ENCODE data around the gene AUTS2.

Gene AUTS2

DNA sequence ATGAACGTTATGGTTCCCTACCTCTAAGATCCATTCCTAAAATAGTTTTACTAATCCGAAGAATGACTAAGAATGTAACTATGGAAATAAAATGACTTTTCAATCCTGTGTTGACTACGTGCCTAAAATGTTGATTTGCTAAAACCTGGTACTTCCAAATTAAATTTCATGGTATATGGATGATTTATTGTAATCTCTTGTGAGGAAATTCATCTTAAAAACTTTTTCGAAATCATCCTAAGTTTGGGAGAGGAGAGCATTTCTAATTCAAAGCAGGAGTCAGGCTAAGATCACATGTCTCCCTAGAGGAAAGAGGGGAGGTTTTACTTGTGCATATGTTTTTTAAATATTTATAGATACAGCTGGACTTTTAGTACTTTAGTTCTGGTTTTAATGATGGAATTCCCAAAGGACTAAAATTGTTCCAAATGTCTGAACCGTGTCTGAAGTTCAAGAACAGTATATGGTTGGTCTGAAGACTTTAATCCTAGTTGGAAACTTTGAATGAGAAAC is 483.9 kb downstream of the AUTS2 start:
- H3K27me3 Mint-ChIP-seq, result no peaks in the 10 kb centered on the region
- no peaks in the 10 kb centered on the region for H3K4me1 Mint-ChIP-seq
- no peak overlapping the region for H3K27ac Mint-ChIP-seq
- DNase-seq (no peak), ATAC-seq (no peak)
- H3K4me3 Mint-ChIP-seq, result no peak overlapping the region
- H3K36me3 Mint-ChIP-seq (ENCODE audit: low read depth), result no peaks in the 10 kb centered on the region
- peaks cover 11% of the 10 kb centered on the region for H3K9me3 Mint-ChIP-seq

DNA sequence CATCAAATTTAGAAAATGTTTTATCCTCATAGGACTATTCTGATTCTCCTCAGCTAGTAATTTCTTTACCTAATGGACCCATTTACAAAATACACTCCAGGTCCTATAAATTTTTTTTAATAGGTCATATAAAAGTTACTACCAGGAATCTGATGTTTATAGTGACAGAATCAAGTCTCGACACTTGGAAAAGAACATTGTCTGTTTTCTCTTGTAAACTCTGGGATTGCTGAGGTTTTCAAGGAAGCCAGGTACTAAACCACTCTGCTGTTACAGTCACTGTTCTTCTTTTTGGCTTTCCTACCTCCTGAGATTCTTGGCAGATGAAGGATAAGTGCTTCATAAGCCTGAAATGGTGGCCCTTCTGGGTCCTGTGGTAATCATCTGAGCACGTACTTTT is 493.1 kb downstream of the AUTS2 start:
- no peak for DNase-seq
- no peak for ATAC-seq
- no peaks in the 10 kb centered on the region for H3K27me3 Mint-ChIP-seq
- no peaks in the 10 kb centered on the region for H3K4me1 Mint-ChIP-seq
- H3K4me3 Mint-ChIP-seq, result no peak overlapping the region
- H3K36me3 Mint-ChIP-seq (ENCODE audit: low read depth), result no peaks in the 10 kb centered on the region
- peaks cover 5% of the 10 kb centered on the region for H3K9me3 Mint-ChIP-seq
- no peak overlapping the region for H3K27ac Mint-ChIP-seq

DNA sequence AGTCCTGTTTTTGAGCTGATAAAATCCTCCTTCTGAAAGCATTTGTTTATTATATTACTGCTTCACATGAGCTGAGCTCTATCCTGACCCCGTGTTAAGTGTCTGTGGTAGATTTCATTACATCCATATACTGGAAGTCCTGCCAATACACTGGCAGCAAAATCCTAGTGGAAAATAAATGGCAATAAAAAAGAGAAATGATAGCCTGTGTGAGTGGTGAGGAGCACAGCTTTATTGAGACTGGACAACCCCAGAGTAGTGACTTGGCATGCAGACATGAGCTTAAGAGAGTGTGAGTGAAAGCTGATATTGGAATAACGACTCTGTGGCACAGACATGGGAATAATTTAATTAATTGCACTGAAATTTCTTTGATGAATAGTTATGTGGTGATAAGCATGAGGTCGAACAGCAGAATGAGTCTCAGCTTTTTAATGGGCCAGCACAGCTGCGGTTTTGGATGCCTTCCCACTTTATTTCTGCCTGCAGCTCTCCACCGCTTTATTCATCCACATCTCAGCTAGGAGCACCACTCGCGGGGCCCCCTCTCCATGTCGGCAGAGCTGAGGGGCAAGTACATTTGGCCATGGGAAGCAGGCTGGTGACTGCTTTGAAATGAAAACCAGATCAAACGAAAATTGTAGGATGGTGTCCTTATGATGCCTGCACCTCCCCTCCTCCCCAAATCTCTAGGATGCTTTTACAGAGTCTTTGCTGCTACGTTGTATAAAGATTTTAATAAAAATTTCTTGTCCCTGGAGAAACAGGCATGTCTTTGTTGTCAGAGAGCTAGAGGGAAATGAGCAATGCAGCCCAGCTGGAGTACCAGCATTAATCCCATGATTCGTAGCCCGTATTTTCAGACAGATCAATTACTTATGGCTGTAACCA is 494.3 kb downstream of the AUTS2 start:
- no peaks in the 10 kb centered on the region for H3K4me1 Mint-ChIP-seq
- ATAC-seq (no peak), DNase-seq (no peak)

DNA sequence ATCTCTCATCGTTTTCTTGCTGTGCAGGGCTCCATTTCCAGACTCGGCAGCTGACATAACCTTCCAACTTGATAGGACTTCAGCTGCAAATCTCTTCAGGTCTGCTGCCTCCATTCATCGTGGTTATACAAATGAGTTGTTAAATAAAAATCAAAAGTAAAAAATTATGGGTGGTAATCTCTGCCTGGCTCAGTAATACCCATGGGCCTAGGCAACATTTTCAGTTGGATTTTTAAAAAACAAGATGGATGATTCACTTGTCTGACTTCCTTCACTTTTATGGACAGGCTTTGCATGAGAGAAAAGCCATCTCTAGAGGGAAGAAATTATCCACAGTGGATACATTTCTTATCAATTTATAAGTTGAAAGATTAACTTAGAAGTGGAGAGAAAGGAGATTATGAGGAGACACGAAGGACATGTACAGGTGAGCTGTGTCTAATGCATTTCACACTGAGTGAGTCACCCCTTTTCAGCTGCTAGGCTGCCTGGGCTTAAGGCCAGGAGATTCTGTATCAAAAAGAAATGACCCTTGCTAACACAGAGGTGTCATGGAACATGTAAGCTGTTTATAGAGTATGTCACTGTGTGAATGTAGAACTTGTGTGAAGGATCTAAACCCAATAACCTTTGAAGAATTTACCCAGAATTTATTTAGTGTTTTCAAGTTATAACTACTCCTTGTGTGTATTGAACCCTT is 495.1 kb downstream of the AUTS2 start:
- Mint-ChIP-seq H3K27me3 (no peaks in the 10 kb centered on the region), H3K36me3 (ENCODE audit: low read depth) (no peaks in the 10 kb centered on the region), H3K27ac (no peak overlapping the region), H3K9me3 (peaks cover 5% of the 10 kb centered on the region), H3K4me3 (no peak overlapping the region), H3K4me1 (no peaks in the 10 kb centered on the region)
- no peak for ATAC-seq
- no peak for DNase-seq

More for the DNA sequence above, 494.3 kb downstream of the AUTS2 start:
- no peaks in the 10 kb centered on the region for H3K27me3 Mint-ChIP-seq
- H3K9me3 Mint-ChIP-seq, result peaks cover 5% of the 10 kb centered on the region
- no peak overlapping the region for H3K4me3 Mint-ChIP-seq
- no peaks in the 10 kb centered on the region for H3K36me3 Mint-ChIP-seq (ENCODE audit: low read depth)
- H3K27ac Mint-ChIP-seq, result no peak overlapping the region

DNA sequence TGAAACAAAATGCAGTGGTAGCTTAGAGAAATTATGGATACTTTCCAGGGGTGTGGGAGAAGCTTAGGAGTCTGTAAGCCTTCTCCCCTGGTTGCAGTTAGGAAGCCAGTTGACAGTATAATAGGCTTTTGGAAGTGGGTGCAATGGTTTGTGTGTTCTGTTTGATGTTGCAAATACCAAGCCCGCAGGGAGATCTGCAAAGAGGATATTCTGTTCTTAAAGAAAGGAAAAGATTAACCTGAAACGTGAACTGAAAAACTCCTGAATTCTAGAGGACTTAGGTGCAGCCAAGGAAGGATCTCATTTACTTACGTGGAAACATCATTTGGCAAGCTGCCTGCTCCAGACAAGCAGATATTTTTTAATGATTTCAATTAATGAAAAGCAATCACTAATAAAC is 496.6 kb downstream of the AUTS2 start:
- Mint-ChIP-seq H3K27me3 (no peaks in the 10 kb centered on the region), H3K4me3 (no peak overlapping the region), H3K36me3 (ENCODE audit: low read depth) (no peaks in the 10 kb centered on the region), H3K27ac (no peak overlapping the region), H3K4me1 (no peaks in the 10 kb centered on the region), H3K9me3 (no peaks in the 10 kb centered on the region)
- ATAC-seq (no peak), DNase-seq (no peak)

DNA sequence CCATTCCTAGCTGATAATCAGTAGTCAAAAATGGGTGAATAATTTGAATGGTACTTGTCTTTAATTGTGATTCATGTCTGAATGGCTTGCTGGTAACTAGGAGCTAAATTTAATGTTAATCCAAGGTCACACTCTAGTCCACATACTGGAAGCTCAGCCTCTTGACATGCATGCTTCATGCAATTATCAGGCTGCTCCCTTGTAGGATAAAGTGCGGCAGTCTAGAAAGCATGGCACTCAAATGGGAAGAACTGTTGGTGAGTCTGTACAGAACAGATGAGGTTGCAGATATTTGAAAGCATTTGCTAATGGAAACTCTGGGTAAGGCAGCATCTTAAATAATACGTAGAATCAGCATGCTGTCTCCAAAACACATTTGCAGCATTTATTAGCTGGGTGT is 499.4 kb downstream of the AUTS2 start:
- ATAC-seq, result no peak
- DNase-seq, result no peak
- Mint-ChIP-seq H3K27me3 (no peaks in the 10 kb centered on the region), H3K4me3 (no peak overlapping the region), H3K4me1 (no peaks in the 10 kb centered on the region), H3K9me3 (no peaks in the 10 kb centered on the region), H3K36me3 (ENCODE audit: low read depth) (no peaks in the 10 kb centered on the region), H3K27ac (no peak overlapping the region)

DNA sequence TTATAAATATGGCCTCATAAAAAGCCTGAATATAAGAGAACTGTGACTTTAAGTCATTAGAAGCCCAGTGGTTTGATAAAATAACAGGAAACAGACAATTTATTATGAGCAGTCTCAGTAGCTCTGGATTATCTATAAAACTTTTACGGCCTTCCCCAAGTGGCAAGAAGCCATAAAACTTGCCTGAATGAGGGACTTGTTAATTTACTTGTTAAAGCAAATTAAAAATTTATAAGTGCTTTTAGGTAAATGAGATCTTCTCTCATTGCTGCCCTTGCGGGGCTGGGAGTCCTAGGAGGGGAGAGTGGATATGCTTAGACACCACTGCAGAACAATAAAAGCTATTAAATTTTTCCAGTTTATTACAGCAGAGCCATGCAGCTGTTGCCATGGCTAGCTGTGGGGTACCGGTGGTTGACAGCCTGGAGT is 499.9 kb downstream of the AUTS2 start:
- no peaks in the 10 kb centered on the region for H3K27me3 Mint-ChIP-seq
- no peak overlapping the region for H3K27ac Mint-ChIP-seq
- no peaks in the 10 kb centered on the region for H3K4me1 Mint-ChIP-seq
- H3K4me3 Mint-ChIP-seq, result no peak overlapping the region
- ATAC-seq (no peak), DNase-seq (no peak)
- H3K9me3 Mint-ChIP-seq, result no peaks in the 10 kb centered on the region
- no peaks in the 10 kb centered on the region for H3K36me3 Mint-ChIP-seq (ENCODE audit: low read depth)

DNA sequence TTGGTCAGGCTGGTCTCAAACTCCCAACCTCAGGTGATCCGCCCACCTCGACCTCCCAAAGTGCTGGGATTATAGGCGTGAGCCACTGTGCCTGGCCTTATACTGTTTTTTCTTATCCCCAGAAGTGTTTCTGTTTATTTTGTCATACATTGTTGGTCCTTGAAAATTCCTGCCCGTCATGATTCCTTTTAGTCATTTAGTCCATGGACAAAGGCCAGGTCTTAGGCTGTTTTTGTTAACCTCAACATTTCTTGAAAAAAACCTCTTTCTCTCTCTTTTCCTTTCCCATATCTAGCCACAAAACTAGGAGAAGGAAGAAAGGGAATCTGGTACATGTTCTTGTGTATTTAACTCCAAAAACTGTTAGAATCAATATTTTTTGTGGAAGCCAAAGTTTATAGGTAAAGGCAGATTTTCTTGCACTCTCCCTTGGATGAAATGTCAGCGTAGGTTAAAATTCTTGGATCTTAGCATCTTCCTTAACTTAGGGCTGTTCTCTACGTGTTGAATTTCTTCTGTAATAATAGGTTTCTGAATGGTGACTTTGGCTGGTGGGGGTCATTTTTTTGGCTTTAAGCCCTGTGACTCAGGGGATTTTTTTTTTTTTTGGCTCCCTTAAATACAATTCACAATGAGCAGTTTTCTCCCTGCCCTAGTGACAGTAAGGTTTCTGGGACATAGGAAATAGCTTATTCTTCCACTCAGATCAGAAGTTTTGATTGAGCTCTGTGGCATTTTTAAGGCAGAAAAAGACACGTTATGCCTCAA is 500.8 kb downstream of the AUTS2 start:
- no peak for DNase-seq
- Mint-ChIP-seq H3K36me3 (ENCODE audit: low read depth) (no peaks in the 10 kb centered on the region), H3K4me3 (no peak overlapping the region), H3K4me1 (no peaks in the 10 kb centered on the region), H3K9me3 (no peaks in the 10 kb centered on the region), H3K27ac (no peak overlapping the region), H3K27me3 (no peaks in the 10 kb centered on the region)
- ATAC-seq, result no peak

DNA sequence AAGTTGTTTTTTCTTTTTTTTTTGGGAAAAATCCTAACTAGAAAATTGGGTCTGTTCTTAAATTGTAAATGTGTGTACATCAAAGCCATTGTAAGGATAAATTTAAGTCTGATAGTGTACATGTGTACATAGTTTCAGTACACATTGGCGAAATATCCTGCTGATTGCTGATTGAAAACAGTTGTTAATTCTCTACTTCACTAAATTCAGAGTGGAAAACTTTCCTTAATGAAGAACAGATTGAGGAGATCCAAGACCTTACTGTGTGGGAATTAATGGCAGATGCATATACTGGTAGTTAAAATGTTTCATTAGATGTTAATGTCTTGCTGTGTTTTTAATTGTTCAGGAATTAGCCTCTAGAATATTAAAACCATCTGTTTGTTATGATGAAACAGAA is 506.0 kb downstream of the AUTS2 start:
- Mint-ChIP-seq H3K9me3 (no peaks in the 10 kb centered on the region), H3K27me3 (no peaks in the 10 kb centered on the region), H3K27ac (no peak overlapping the region), H3K4me3 (no peak overlapping the region), H3K4me1 (no peaks in the 10 kb centered on the region), H3K36me3 (ENCODE audit: low read depth) (no peaks in the 10 kb centered on the region)
- ATAC-seq, result no peak
- no peak for DNase-seq

DNA sequence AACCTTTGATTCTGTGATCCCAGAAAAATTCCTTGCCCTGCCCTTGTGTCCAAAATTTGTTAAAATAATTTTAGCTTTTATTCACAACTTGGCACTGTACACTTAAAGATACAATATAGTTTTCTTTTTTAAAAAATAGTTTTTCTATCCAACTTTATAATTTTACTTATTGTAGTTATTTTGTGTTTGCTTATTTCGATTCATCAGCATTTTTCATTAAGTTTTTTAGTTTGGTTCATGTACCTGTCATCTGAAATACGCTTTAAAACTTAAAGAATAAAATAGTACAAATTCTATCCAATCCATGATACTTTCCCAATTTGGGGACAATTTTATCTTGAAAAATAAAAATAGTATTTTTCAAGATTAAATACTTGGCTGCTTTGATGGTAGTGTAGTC is 514.8 kb downstream of the AUTS2 start:
- ATAC-seq (no peak), DNase-seq (no peak)
- Mint-ChIP-seq H3K4me3 (no peak overlapping the region), H3K9me3 (peaks cover 3% of the 10 kb centered on the region), H3K27me3 (no peaks in the 10 kb centered on the region), H3K36me3 (ENCODE audit: low read depth) (no peaks in the 10 kb centered on the region), H3K4me1 (no peaks in the 10 kb centered on the region), H3K27ac (no peak overlapping the region)

DNA sequence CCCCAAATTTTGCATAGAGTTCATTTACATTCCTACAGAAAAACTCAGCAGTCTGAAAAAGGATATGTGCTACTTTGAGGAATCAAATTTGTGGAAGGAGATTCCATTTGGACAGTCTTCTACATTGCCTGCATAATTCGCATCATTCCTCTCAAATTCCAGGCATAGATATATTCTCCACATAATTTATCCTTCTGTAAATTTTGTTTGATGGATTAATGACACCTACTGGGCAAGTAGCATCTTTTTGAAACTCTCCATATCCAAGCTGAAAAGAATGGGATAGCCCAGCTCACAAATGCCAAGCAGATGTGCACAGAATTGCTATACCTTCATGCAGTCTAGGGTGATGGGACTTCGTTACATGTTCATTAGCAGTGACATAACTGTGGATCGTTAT is 515.3 kb downstream of the AUTS2 start:
- DNase-seq (no peak), ATAC-seq (no peak)
- Mint-ChIP-seq H3K36me3 (ENCODE audit: low read depth) (no peaks in the 10 kb centered on the region), H3K27me3 (no peaks in the 10 kb centered on the region), H3K4me3 (no peak overlapping the region), H3K4me1 (no peaks in the 10 kb centered on the region), H3K9me3 (peaks cover 3% of the 10 kb centered on the region), H3K27ac (no peak overlapping the region)

DNA sequence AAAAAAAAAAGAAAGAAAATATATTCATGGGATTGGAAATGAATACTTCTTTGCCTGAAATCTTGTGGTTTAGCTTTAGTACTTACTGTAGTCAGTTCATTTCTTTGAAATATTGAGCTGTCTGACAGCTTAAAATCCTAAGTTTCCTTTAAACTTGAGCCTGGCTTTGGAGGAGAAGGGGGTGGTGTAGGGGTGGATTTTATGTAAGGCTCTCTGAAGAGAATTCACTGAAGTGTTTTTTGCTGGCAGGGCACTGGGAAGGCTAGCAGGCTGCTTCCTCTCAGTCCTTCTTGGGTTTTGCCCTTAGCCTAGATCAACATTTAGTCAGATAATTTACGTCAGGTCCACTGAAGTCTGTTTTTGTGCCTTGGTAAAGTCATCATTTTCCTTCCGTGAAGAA is 516.5 kb downstream of the AUTS2 start:
- DNase-seq (no peak), ATAC-seq (no peak)
- Mint-ChIP-seq H3K9me3 (peaks cover 3% of the 10 kb centered on the region), H3K36me3 (ENCODE audit: low read depth) (no peaks in the 10 kb centered on the region), H3K4me3 (no peak overlapping the region), H3K27me3 (no peaks in the 10 kb centered on the region), H3K4me1 (no peaks in the 10 kb centered on the region), H3K27ac (no peak overlapping the region)

DNA sequence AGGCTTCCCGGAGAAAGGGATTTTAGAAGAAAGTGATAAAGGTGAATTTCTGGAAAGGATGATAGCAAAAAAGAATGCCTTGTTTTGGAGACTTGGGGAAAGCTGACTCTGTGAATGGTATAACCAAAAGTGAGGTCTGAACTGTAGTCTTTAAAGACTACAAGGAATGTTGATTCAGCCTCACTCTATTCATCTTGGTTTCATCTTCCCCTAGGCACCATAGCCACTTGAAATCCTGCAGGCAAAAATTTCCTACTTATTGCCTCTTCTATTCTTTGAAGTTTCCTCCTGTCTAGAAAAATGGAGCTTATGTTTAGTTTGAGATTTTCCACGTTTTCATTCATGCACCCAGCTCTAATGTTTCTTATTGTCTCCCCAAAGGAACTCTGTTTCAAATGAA is 518.0 kb downstream of the AUTS2 start:
- DNase-seq (no peak), ATAC-seq (no peak)
- H3K27me3 Mint-ChIP-seq, result no peaks in the 10 kb centered on the region
- peaks cover 7% of the 10 kb centered on the region for H3K36me3 Mint-ChIP-seq (ENCODE audit: low read depth)
- peaks cover 11% of the 10 kb centered on the region for H3K9me3 Mint-ChIP-seq
- H3K27ac Mint-ChIP-seq, result no peak overlapping the region
- H3K4me3 Mint-ChIP-seq, result no peak overlapping the region
- H3K4me1 Mint-ChIP-seq, result no peaks in the 10 kb centered on the region

DNA sequence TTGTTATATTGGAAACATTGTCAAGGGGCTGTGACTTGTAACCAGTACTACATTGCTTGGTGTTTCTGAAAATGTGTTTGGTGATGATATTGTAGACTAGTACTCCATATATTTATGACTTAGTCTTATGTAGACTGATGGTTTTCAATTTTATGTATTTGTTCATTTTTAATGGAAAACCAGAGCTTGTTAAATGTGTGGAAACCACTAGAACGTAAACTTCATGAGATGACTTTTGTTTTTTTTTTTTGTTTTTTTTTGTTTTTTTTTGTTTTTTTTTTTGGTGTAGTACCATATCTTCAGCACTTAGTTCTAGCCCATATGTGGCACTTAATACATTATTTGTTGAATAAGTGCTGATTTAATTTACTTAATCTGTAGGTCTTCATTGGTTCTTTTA is 518.6 kb downstream of the AUTS2 start:
- Mint-ChIP-seq H3K27me3 (no peaks in the 10 kb centered on the region), H3K36me3 (ENCODE audit: low read depth) (peaks cover 10% of the 10 kb centered on the region), H3K4me3 (no peak overlapping the region), H3K27ac (no peak overlapping the region), H3K4me1 (no peaks in the 10 kb centered on the region), H3K9me3 (peaks cover 16% of the 10 kb centered on the region)
- no peak for ATAC-seq
- DNase-seq, result no peak
